IPS DF 6.9 (cell line): Measurements from ENCODE around the gene ACOX3.

Experiments used
- DNase-seq: peaks from one replicate; pipeline ENCODE4 v3.0.0-alpha.2; 2013; ENCODE audit warnings: low read depth, low spot score
- H3K27ac ChIP-seq: one replicate; pipeline ENCODE4 v1.5.1; 2013; ENCODE audit warnings: low read length, control low read depth
- H3K27me3 ChIP-seq: 2 replicates; pipeline ENCODE4 v1.6.1; 2013; ENCODE audit warnings: mild to moderate bottlenecking, low read length; ENCODE audit not compliant: control insufficient read depth, insufficient read depth
- H3K36me3 ChIP-seq: 2 replicates; pipeline ENCODE4 v1.6.1; 2013; ENCODE audit warnings: low read length; ENCODE audit not compliant: control insufficient read depth, insufficient read depth
- H3K4me1 ChIP-seq: 2 replicates; pipeline ENCODE4 v1.6.1; 2013; ENCODE audit warnings: low read length; ENCODE audit not compliant: control insufficient read depth, insufficient read depth
- H3K4me3 ChIP-seq: 2 replicates; pipeline ENCODE4 v1.5.1; 2013; ENCODE audit warnings: mild to moderate bottlenecking, low read length
- H3K9me3 ChIP-seq: 2 replicates; pipeline ENCODE4 v1.6.1; 2013; ENCODE audit warnings: low read length, inconsistent platforms; ENCODE audit not compliant: control insufficient read depth, insufficient read depth
- WGBS: extraction: QIAGEN DNeasy Blood & Tissue Kit; methylation state at CpG from one replicate; pipeline ENCODE4 v1.1.7; 2013; ENCODE audit warnings: mixed read lengths, missing lambda C conversion rate; ENCODE audit not compliant: insufficient read length, insufficient coverage; 5-methylcytosine and 5-hydroxymethylcytosine counted together

The ACOX3 gene

DNA sequence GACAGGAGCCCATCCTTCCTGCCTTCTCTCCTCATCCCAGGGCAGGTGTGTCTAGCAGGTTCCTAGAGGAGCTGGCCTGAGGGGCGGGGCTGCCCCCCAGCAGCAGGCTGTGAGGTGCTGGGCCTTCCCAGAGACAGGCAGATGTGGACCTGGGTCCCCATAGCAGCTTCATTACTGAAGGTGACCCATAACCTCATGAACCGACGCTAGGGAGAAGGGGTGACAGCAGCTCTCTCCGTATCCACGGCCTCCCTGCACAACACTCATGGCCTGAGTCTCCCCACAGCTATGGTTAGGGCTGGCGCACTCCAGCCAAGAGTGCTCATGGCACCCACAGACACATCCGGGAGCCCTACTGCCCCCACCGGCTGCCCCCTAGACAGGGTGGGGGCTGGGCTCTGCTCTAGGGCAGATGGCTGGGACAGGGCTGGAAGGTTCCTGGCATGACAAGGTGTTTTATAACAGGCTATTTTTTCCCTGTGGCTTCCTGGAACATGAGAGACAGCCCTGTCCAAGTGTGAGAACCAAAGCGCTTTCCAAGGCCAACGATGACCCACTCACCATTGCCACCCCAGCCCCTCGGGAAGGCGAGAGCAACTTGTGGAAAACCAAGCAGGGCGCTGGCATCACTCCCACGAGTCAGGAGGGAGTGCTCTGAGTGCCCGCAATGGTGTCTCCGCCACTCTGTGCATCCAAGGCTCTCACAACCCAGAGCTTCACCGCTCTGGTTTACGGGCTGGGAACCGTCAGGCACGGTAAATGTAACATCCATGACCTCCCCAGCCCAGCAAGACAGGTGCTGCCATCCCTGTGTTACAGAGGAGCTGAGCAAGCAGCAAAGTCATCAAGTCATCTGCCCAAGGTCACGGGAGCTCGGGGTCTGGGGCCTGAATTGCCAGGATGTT lies 59.8 kb downstream of the ACOX3 start:
- Histone ChIP-seq H3K9me3 (no peaks in the 10 kb centered on the region), H3K36me3 (no peaks in the 10 kb centered on the region; the same call in 1 of the 2 replicates), H3K27me3 (no peaks in the 10 kb centered on the region), H3K4me3 (no peak overlapping the region), H3K4me1 (peaks cover 3% of the 10 kb centered on the region; the same call in 1 of the 2 replicates), H3K27ac (no peak overlapping the region)
- no CpG with 5 or more reads among the region's 22 CpGs for WGBS
- DNase-seq, result no peak

DNA sequence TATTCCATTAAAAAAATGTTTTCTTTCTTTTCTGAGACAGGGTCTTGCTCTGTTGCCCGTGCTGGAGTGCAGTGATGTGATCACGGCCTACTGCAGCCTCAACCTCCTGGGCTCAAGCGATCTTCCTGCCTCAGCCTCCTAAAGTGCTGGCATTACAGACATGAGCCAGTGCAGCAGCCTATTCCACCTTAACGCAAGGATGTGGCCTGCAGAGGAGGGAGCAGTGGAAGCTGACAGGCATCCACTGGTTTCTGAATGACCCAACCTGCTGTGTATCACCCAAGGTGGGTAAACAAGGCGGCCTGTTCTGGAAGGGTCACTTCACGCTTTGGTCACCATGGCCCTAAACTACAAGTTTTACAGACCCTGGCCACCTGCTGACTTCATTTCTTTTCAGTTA lies 60.8 kb downstream of the ACOX3 start:
- no CpG with 5 or more reads among the region's 6 CpGs for WGBS
- no peak overlapping the region for H3K27ac ChIP-seq
- no peaks in the 10 kb centered on the region; the same call in 1 of the 2 replicates for H3K36me3 ChIP-seq

GRCh38 chr4:8379281-8379680 lies 61.2 kb downstream of the ACOX3 start:
- Histone ChIP-seq H3K27me3 (no peaks in the 10 kb centered on the region), H3K4me1 (peaks cover 3% of the 10 kb centered on the region; the same call in 1 of the 2 replicates), H3K27ac (no peak overlapping the region), H3K36me3 (no peaks in the 10 kb centered on the region; the same call in 1 of the 2 replicates), H3K9me3 (no peaks in the 10 kb centered on the region), H3K4me3 (no peak overlapping the region)
- no CpG with 5 or more reads among the region's 12 CpGs for WGBS
- no peak for DNase-seq

More for the DNA sequence above, 60.8 kb downstream of the ACOX3 start:
- Histone ChIP-seq H3K27me3 (no peaks in the 10 kb centered on the region), H3K9me3 (no peaks in the 10 kb centered on the region), H3K4me3 (no peak overlapping the region), H3K4me1 (peaks cover 3% of the 10 kb centered on the region; the same call in 1 of the 2 replicates)
- no peak for DNase-seq

DNA sequence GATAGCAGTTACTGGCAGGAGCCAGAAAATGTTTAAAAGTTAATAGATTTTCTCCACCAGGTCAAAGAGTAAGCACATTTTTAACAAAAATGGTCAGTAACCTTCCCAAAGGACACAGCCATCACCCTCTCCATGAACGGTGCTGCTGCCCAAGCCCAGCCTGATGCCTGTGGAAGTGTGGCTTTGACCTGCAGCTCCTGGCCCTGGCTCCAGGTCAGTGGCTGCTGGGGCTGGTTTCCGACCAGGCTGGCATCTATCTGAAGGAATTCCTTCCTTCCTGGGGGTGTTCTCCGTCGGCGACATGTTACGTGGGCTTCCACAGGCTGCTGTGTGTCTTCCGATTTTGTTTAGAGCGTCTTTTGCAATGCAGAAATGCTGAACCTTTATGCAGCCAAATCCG lies 61.7 kb downstream of the ACOX3 start:
- DNase-seq, result no peak
- no peak overlapping the region for H3K27ac ChIP-seq
- H3K4me1 ChIP-seq, result peaks cover 3% of the 10 kb centered on the region; the same call in 1 of the 2 replicates
- H3K4me3 ChIP-seq, result no peak overlapping the region
- no peaks in the 10 kb centered on the region; the same call in 1 of the 2 replicates for H3K36me3 ChIP-seq
- no CpG with 5 or more reads among the region's 9 CpGs for WGBS
- H3K9me3 ChIP-seq, result no peaks in the 10 kb centered on the region
- H3K27me3 ChIP-seq, result no peaks in the 10 kb centered on the region

DNA sequence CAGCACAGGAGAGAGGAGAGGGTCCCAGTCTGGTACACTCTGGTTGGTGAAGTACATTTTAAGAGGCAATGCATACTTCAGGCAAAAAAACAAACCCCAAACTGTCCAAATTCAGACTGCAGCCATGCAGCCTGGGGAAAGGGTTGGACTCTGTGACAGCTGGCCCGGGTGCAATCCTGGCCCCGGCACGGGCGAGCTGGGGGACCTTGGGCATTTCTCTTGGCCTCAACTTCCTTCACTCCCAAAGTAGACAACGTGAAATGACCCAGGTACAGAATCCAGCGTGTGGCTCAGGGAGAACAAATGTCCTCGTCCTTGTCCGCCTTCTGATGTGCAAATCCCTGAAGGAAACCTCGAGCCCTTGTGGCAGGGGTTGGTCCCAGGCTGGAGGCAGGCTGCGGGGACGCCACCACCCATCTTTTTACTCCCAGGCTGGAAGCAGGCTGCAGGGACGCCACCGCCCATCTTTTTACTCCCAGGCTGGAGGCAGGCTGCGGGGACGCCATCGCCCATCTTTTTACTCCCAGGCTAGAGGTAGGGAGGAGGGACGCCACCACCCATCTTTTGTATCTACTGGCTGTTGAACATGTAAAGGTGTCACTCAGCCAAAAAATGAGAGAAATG lies 62.3 kb downstream of the ACOX3 start:
- no peak overlapping the region for H3K27ac ChIP-seq
- no peaks in the 10 kb centered on the region for H3K9me3 ChIP-seq
- no peaks in the 10 kb centered on the region for H3K27me3 ChIP-seq
- H3K4me3 ChIP-seq, result no peak overlapping the region
- H3K4me1 ChIP-seq, result peaks cover 3% of the 10 kb centered on the region; the same call in 1 of the 2 replicates
- no peak for DNase-seq
- WGBS, result no CpG with 5 or more reads among the region's 17 CpGs
- no peaks in the 10 kb centered on the region; the same call in 1 of the 2 replicates for H3K36me3 ChIP-seq

DNA sequence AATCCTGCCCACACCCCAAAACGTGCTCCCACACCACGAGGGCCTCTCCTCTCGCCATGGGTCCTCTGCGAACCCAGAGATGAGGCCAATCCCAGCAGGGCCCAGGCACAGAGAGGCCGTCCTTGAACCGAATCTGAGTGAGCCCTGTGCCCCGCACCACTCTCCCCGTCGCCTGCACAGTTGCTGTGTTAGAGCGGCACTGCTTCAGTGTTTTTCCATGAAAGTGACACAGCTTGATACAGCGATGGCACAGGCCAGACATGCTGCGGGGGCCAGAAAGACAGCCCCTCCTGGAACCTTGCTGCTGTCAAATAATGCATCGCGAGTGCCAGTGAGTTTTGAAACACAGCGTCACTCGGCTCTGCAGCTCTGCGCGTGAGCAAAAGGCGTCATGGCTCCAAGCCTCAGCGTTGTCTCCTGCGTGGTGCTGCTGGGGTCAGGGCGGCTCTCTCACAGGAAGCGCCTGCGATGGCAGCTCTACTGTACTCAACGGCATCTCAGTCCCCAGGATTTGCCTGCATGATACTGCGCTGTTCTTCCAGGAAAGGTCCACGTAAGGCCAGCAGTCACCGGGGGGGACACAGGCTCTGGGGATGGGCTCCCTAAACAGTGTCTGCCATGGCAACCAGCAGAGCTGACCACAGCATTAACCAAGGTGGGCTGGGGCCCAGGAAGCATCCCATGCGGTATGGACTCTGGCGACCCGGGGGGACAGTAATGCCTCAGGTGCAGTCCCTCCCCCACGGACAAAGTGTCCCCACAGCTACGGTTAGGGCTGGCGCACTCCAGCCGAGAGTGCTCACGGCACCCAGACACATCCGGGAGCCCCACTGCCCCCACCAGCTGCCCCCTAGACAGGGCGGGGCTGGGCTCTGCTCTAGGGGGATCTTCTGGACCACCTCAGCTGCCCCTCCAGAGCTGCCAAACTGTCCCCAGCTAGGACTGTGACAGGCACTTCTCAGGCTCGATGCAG lies 63.1 kb downstream of the ACOX3 start:
- no CpG with 5 or more reads among the region's 39 CpGs for WGBS
- Histone ChIP-seq H3K27ac (no peak overlapping the region), H3K4me3 (no peak overlapping the region), H3K36me3 (no peaks in the 10 kb centered on the region; the same call in 1 of the 2 replicates), H3K9me3 (no peaks in the 10 kb centered on the region), H3K4me1 (peaks cover 3% of the 10 kb centered on the region; the same call in 1 of the 2 replicates), H3K27me3 (no peaks in the 10 kb centered on the region)
- no peak for DNase-seq

GRCh38 chr4:8376361-8377102 lies 64.0 kb downstream of the ACOX3 start:
- Histone ChIP-seq H3K27ac (no peak overlapping the region), H3K4me1 (peaks cover 3% of the 10 kb centered on the region; the same call in 1 of the 2 replicates), H3K9me3 (no peaks in the 10 kb centered on the region), H3K27me3 (no peaks in the 10 kb centered on the region), H3K36me3 (no peaks in the 10 kb centered on the region), H3K4me3 (no peak overlapping the region)
- DNase-seq, result no peak
- no CpG with 5 or more reads among the region's 20 CpGs for WGBS

DNA sequence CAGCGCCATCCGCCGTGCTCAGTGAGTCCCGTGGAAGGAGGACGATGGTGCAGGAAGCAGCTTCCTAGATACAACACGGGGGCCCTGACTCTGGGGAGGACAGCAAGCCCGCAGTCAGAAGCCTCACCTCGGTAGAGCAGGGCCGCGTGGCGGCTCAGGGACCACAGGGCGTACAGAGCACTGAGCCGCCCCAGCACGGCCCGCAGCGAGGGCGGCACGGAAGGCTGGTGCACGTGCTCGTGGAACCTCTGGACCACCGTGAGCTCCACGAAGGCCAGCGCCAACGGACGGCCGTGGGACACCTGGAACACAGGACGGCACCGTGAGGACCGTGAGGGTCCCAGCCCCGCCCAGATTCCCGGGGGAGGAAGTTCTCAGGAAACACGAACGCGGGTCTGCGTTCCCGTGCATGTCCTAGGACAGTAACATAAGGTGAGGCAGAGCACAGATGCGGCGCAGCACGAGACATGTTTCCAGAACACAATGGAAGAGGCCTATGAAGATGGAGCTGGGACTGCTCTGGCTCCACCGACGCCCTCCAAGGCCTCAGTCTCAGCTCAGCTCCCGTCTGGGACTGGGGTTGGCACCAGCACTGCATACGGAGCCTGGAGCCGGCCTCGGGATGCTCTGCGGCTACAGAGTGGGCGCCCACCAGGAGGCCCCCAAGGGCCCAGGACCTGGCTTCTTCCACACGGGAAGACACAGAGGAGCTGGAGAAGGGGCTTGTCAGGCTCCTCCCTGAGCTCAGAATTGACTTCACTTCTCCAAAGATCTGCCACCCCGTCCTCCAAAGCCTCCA lies 65.5 kb downstream of the ACOX3 start:
- no peak overlapping the region for H3K4me3 ChIP-seq
- no CpG with 5 or more reads among the region's 49 CpGs for WGBS
- H3K27me3 ChIP-seq, result no peaks in the 10 kb centered on the region
- H3K27ac ChIP-seq, result no peak overlapping the region
- H3K4me1 ChIP-seq, result peaks cover 3% of the 10 kb centered on the region; the same call in 1 of the 2 replicates
- no peak for DNase-seq
- no peaks in the 10 kb centered on the region for H3K9me3 ChIP-seq
- no peaks in the 10 kb centered on the region for H3K36me3 ChIP-seq

DNA sequence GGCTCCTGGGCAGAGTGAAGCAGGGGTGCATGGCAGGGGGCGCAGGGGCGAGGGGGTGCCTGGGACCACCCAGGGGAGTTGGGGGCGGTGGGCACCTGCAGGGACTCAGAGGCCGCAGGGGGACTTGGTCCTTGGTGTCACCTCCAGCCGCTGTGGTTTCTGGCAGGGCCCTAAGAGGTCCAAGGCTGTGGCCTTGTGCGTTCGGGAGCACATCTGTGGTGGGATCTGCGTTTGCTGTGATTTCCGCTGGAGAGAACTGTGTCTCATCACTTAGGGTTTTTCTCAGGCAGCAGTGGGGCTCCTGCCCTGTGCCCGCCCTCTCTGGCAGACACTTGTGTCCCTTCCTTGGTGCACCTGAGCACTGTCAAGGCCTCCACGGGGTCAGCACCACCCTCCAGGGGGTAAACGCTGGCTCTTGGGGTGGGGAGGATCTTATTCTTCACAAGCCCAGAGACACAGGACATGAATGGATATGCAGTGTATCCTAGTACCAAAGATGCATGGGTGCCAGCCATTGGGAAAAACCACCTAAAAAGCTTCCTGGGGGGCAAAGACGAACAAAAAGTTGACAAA lies 66.5 kb downstream of the ACOX3 start:
- H3K4me3 ChIP-seq, result no peak overlapping the region
- DNase-seq, result no peak
- H3K9me3 ChIP-seq, result no peaks in the 10 kb centered on the region
- no CpG with 5 or more reads among the region's 13 CpGs for WGBS
- H3K27me3 ChIP-seq, result no peaks in the 10 kb centered on the region
- no peak overlapping the region for H3K27ac ChIP-seq
- H3K4me1 ChIP-seq, result peaks cover 3% of the 10 kb centered on the region; the same call in 1 of the 2 replicates
- H3K36me3 ChIP-seq, result no peaks in the 10 kb centered on the region
